Gastroesophageal sphincter (tissue), 3 donors: Measurements from ENCODE around the gene DMD.

Experiments used
- POLR2A ChIP-seq, 2 donors: fragments of 450-650 bp; IDR thresholded peaks; one replicate each; pipeline ENCODE4 v1.6.1; 2017; ENCODE audit warnings: antibody characterized with exemption in 2 of 2, mild to moderate bottlenecking in 2 of 2, moderate library complexity in 1 of 2
- TF ChIP-seq, protein P1 (sequence below), 4 experiments: fragments of 200-600 bp in 2 of 4; fragments of 450-650 bp in 2 of 4; sonication (generic) in 1 of 4; IDR thresholded peaks; one replicate each; pipeline ENCODE4 v1.5.1; 2017 to 2019; ENCODE audit warnings: antibody characterized with exemption in 4 of 4, mild to moderate bottlenecking in 2 of 4, moderate library complexity in 2 of 4

DNA sequence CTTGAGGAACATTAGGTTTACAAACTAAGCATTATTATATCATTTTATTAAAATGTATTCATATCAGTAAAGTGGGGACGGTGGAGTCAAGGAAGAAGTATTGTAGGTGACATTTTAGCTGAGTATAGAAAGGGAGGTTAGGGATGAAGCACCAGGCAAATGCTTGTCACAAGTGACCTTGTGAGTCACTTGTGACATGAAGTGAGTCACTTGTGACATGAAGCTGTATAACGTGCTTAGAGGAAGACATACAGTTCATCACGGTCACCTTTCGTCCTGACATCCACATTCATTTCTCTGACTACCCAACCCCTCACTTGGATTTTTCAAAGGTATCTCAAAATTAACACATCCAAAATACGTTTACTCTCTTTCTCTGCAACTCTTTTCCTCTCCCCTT is 1034.8 kb downstream of the DMD start:
- TF ChIP-seq POLR2A (IDR thresholded peaks at IDR 0.05): no peak
- TF ChIP-seq, protein P1, sequence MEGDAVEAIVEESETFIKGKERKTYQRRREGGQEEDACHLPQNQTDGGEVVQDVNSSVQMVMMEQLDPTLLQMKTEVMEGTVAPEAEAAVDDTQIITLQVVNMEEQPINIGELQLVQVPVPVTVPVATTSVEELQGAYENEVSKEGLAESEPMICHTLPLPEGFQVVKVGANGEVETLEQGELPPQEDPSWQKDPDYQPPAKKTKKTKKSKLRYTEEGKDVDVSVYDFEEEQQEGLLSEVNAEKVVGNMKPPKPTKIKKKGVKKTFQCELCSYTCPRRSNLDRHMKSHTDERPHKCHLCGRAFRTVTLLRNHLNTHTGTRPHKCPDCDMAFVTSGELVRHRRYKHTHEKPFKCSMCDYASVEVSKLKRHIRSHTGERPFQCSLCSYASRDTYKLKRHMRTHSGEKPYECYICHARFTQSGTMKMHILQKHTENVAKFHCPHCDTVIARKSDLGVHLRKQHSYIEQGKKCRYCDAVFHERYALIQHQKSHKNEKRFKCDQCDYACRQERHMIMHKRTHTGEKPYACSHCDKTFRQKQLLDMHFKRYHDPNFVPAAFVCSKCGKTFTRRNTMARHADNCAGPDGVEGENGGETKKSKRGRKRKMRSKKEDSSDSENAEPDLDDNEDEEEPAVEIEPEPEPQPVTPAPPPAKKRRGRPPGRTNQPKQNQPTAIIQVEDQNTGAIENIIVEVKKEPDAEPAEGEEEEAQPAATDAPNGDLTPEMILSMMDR (IDR thresholded peaks at IDR 0.05): no peak
